Measurements from ENCODE around the gene FYCO1. TPM values are rescaled to one million over a fixed set of nuclear protein-coding genes. Genes with fewer than 3 reads are reported as not detected.

FYCO1 gene
- total and polyA plus RNA-seq, 10 of the 15 experiments (the other 5 are each of a cell fraction or from before 2014, with no cell fraction given): 1.5 to 8.4 (median 6.5) TPM

- no TSS peak for BruUV-seq (replicated peaks)
- POLR2A ChIA-PET: interaction anchor here (0.7 to 3.0 kb wide), 5 partner anchors 21 to 71 kb away, joined by 3 to 16 read pairs (median 7); partner anchors contain the start of gene CXCR6
- H3K4me1 ChIP-seq (ENCODE audit: control insufficient read depth, insufficient read depth, low read length): peaks cover 30% of the 10 kb centered on the region
- intact Hi-C loops (cut with micrococcal nuclease; ENCODE audit: unreplicated experiment): no loop called here
- DNase-seq (ENCODE audit: low read depth, low spot score): no peak
- in situ Hi-C loops (cut with MboI): no loop called here
- ATAC-seq: peak; percentile 59
- no peaks in the 10 kb centered on the region for H4K20me1 ChIP-seq (ENCODE audit: control insufficient read depth, insufficient read depth)
- 6% methylated on average over 16 of the region's 16 CpGs for WGBS (ENCODE audit: insufficient coverage, insufficient replicate concordance, low lambda C conversion rate, missing lambda C conversion rate)
- H3K36me3 ChIP-seq (ENCODE audit: control insufficient read depth in 2 of 2, insufficient read depth in 2 of 2, low read length in 1 of 2): no peaks in the 10 kb centered on the region
- SMC1A ChIA-PET (ENCODE audit: uncharacterized antibody, unreplicated experiment): interaction anchor here (0.6 to 5.7 kb wide), 21 partner anchors 10 to 232 kb away, joined by 3 to 35 read pairs (median 6); no protein-coding TSS in a partner anchor
- H3K9me3 ChIP-seq (replicated peaks; ENCODE audit: control insufficient read depth, insufficient read depth, low read length): no peaks in the 10 kb centered on the region
- H3K9ac ChIP-seq (ENCODE audit: control insufficient read depth, insufficient read depth, low read length): peak overlapping the region; percentile 81
- CTCF ChIA-PET: interaction anchor here (0.7 to 5.2 kb wide), 9 partner anchors 8 to 993 kb away, joined by 3 to 40 read pairs (median 4); no protein-coding TSS in a partner anchor
- H3K4me3 ChIP-seq: peak overlapping the region; percentile 79
- H3K79me2 ChIP-seq (ENCODE audit: control insufficient read depth, insufficient read depth, low read length): peaks cover 16% of the 10 kb centered on the region
- H3K27me3 ChIP-seq (replicated peaks in 1 of 2; ENCODE audit: control insufficient read depth in 2 of 2, insufficient read depth in 2 of 2, low read length in 1 of 2): no peaks in the 10 kb centered on the region
- RAD21 ChIA-PET (ENCODE audit: unreplicated experiment): interaction anchor here (0.6 to 5.0 kb wide), 18 partner anchors 14 to 335 kb away, joined by 3 to 32 read pairs (median 4); partner anchors contain the start of genes CCR1 and SACM1L
- FAIRE-seq: peak; percentile 52
- H3K27ac ChIP-seq (ENCODE audit: control insufficient read depth, insufficient read depth): peak overlapping the region; percentile 90
- H3K4me2 ChIP-seq (ENCODE audit: control insufficient read depth, insufficient read depth): peak overlapping the region; percentile 84
- peak overlapping the region; percentile 99 for H2AFZ ChIP-seq (ENCODE audit: control insufficient read depth, low read depth, low read length)
- TF ChIP-seq EZH2 (IDR thresholded peaks at IDR 0.05; ENCODE audit: borderline replicate concordance, control insufficient read depth, low read depth, low read length): no peak
- TF ChIP-seq NFYB (IDR thresholded peaks at IDR 0.05; ENCODE audit: insufficient read depth, low read depth, low read length): no peak
- no peak for TF ChIP-seq STAT3 (IDR thresholded peaks at IDR 0.05; ENCODE audit: low read depth, low read length)
- no peak for TF ChIP-seq CEBPB (IDR thresholded peaks at IDR 0.05; ENCODE audit: borderline replicate concordance in 1 of 2, low read depth in 2 of 2, low read length in 2 of 2)
- no peak for TF ChIP-seq CREM (IDR thresholded peaks at IDR 0.05; ENCODE audit: low read depth)
- TF ChIP-seq LARP7 (IDR thresholded peaks at IDR 0.05): no peak
- no peak for TF ChIP-seq POU2F2 (IDR thresholded peaks at IDR 0.05; ENCODE audit: borderline replicate concordance, low read depth, low read length)
- no peak for TF ChIP-seq ZNF274 (IDR thresholded peaks at IDR 0.05; ENCODE audit: insufficient read depth, insufficient read length)
- no peak for TF ChIP-seq STAT1 (conservative IDR thresholded peaks at IDR 0.05)
- no peak for TF ChIP-seq BMI1 (IDR thresholded peaks at IDR 0.05; ENCODE audit: borderline replicate concordance)
- TF ChIP-seq POLR2AphosphoS2 (IDR thresholded peaks at IDR 0.05; ENCODE audit: low read depth, low read length): no peak
- TF ChIP-seq SP1 (IDR thresholded peaks at IDR 0.05; ENCODE audit: low read depth, low read length): no peak
- no peak for TF ChIP-seq CHD4 (IDR thresholded peaks at IDR 0.05)
- no peak for TF ChIP-seq SMARCA5 (IDR thresholded peaks at IDR 0.05)
- no peak; the same call in 1 of the 2 replicates for TF ChIP-seq CHD2 (IDR thresholded peaks at IDR 0.05; ENCODE audit: borderline replicate concordance, low read depth, low read length)
- no peak for TF ChIP-seq KLF5 (IDR thresholded peaks at IDR 0.05; ENCODE audit: partially characterized antibody)
- TF ChIP-seq ZNF622 (IDR thresholded peaks at IDR 0.05): no peak
- TF ChIP-seq REST (IDR thresholded peaks at IDR 0.05; ENCODE audit: low read depth, low read length): no peak
- no peak for TF ChIP-seq CBX5 (IDR thresholded peaks at IDR 0.05; ENCODE audit: low read depth)
- TF ChIP-seq MXI1 (IDR thresholded peaks at IDR 0.05; ENCODE audit: low read depth, low read length): peak; percentile 88; the same call in 1 of the 2 replicates
- 0 out of 4 replicates have a peak, but pooled peaks of 1 of the 2 experiments have one; percentile 10 for TF ChIP-seq EP300 (IDR thresholded peaks at IDR 0.05; ENCODE audit: borderline replicate concordance in 1 of 2, control insufficient read depth in 1 of 2, low read depth in 2 of 2, low read length in 2 of 2)
- no peak for TF ChIP-seq YBX1 (IDR thresholded peaks at IDR 0.05)
These were observed 997 bp downstream of the FYCO1 start for GRCh38 chr3:45994419-45995235.

Data from GM12878 (cell line).